Activated effector memory CD4-positive, alpha-beta T cell treated with Interleukin-2 at 50 U/mL for 16 hours (primary cell): ENCODE data around the gene PRICKLE4.
A peak's percentile ranks its signal among the peaks of the same experiment; 100 is the strongest.

Source experiments
- DNase-seq: peaks from one replicate; pipeline ENCODE4 v3.0.0-alpha.2; 2020

Gene PRICKLE4

GRCh38 chr6:41775293-41775882 lies 5.2 kb upstream of the PRICKLE4 start:
- DNase-seq: no peak

DNA sequence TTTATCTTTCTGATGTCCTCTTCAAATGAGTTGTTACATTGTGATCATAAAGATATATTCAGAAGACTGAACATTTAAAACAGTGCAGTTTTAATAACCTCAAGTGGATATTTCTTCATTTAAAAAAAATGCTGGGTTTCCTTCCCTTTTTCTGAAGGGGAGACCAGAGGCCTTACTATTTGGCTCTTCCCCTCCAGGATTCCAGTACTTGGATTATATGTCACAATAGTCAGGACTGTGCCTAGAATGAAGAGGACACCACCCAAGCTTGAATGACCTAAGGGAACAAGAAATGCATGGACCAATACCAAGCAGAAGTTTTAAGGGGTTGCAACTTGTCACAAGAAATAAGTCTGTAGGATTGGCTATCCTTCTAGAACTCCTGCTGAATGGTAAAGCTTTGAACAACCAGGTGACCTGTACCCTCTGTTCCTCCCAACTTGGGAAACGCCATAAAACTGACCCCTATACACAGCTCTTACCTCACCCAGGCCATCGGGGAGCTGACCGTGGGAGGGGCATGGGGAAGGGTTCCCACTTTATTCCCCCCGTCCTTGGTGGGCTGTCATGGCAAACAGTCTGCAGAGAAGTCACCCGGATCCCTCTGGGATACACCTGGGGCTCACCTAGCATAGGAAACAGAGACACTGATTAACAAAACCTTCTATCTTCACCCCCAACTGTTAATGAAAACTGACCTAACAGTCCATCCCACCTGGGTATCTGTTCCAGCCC lies 2.9 kb upstream of the PRICKLE4 start:
- no peak for DNase-seq

- no peak for DNase-seq
These were observed 1.7 kb upstream of the PRICKLE4 start for GRCh38 chr6:41778895-41779294.

DNA sequence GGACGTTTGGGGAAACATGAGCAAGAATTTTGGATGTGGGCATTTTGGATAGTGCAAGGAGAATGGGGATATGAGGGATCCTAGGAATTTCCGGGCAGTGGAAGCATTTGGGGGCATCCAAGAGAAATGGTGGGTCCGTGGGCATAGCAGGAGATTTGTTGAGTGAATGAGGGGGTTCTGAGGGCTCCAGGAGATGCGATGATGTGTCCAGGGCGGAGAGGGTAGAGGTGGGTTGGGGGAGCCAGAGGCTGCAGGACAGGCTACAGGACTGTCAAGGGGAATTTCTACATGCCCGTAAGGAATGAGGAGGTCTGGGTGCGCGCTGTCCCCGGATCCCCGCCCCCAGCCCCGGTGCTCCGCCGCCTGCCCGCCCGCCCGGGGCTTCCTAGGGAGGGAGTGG lies 1.2 kb upstream of the PRICKLE4 start:
- no peak for DNase-seq

DNA sequence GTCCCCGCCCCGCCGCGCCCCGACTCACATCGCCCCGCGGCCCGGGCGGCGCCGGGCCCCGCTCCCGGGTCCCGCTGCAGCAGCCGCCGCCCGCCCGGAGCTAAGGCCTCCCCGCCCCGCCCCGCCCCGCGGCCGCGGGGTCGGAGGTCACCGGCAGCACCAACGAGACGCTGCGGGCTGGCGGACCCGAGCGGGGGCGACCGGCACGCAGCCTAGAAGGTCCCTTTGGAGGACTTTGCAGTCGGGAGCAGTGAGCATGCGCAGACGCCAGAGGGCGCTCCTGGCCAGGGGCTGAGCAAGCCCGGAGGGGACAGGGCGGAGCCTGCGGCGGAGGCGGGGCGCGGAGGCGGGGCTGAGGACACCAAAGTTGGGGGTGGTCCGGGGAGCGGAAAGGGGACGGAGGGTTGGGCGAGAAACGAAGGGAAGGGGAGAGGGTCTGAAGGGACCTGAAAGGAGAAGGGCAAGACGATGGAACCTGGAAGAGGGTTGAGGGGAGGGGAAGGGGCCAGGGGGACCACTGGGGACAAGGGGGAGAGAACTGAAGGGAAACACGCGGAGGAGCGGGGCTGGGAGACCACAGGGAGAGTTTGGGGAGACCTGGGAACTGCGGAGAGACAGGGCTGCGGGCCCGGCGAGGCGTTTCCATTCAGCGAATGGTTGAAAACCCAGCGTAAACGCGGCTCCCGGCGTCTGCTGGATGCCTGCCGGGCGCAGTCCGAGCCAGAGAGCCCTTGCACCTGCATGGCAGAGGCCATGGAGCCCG lies 613 bp upstream of the PRICKLE4 start, which contains the start of gene FRS3:
TSS of gene FRS3 (minus strand) at position 113 of the 763 bp plus-strand sequence. CDS start 2,913 bp downstream, outside the sequence.
- peak; percentile 97 for DNase-seq

DNA sequence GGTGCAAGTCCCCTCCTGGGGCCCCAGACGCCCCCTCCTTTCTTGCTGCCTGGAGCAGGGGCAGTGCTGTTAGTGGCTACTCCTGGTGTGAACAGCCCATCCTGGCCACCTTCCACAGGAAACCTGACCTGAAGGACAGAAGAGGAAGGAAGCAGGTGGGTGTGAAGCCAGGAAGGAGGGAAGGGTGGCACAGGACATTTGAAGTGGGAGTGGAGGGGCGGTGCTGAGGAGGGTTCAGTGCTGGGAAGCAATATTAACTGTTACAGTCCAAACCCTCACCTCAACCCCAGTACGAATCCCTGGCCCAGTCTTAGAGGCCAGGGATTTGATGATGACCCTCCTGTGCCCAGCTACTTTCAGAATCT lies 766 bp downstream of the PRICKLE4 start:
- DNase-seq: no peak

DNA sequence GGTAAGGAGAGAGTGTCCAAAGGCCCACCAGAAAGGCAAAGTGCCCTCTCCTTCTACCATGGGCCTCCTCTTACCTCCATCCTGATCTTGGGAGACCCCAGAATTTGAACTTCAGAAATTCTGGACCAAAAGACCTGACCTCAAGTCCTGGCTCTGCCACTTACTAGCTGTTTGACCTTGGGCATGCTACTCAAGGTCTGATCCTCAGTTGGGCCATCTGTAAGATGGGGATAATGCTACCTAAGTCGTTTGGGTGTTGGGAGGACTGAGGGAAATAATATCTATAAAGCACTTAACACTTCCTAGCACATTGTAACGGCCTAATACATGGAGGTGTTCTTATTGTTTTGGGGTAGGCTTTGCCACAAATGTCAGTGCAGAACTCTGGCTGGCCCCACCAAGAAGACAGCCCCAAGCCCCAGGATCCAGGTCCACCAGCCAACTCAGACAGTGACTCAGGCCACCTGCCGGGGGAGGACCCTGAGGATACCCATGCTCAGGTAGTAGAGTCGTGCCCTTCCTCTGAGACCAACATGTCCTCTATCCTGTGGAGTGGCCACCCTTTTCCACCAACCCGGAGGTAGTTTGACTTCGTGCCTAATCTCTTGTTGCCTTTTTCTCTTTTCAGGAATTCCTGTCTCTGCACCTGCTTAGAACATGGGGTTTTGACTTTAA lies 2.7 kb downstream of the PRICKLE4 start:
- no peak for DNase-seq

- DNase-seq: no peak
These were observed 4.1 kb downstream of the PRICKLE4 start for GRCh38 chr6:41784581-41785171.

GRCh38 chr6:41785254-41785653 lies 4.7 kb downstream of the PRICKLE4 start:
- no peak for DNase-seq

GRCh38 chr6:41785689-41786450 lies 5.3 kb downstream of the PRICKLE4 start:
- DNase-seq: no peak

DNA sequence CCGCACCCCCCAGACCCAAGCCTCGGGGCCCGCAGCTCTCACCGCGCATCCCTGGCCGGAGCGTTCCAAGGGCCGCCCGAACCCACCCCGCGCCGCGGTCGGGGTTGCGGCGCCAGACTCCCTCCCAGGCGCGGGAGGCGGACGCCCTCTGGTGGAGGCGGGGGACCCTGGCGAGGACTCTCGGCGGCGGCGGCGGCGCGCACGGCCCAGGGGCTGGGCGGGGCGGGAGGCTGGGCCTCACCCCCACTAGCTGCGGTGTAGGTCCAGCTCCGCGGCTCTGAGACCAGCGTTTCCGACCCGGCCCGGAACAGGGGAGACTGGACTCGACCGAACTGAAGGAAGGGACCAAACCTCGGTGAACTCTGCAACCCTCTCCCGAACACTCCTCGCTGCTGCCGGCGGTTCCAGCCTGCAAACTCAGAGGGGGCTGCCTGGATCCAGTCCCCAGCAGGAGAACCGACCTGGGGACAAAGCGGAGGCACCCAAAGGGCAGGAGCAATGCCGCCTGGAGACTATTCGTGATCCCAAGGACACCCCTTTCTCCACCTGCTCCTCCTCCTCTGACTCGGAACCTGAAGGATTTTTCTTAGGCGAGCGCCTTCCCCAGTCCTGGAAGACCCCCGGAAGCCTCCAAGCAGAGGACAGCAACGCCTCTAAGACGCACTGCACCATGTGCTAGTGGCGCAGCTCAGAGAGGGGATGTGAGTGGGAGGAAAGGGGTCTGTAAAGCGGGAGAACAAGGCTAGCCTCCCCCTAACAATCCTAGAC lies 6.1 kb downstream of the PRICKLE4 start:
- peak; percentile 83 for DNase-seq

GRCh38 chr6:41787219-41787917 lies 6.8 kb downstream of the PRICKLE4 start, which contains the start of gene TOMM6:
TOMM6 (plus strand) TSS chr6:41787694; CDS start chr6:41787698, 4 bp downstream.
- DNase-seq: peak; percentile 92

GRCh38 chr6:41789390-41789724 lies 8.8 kb downstream of the PRICKLE4 start:
- no peak for DNase-seq

GRCh38 chr6:41790045-41790444 lies 9.5 kb downstream of the PRICKLE4 start:
- DNase-seq: no peak

GRCh38 chr6:41791305-41791704 lies 10.7 kb downstream of the PRICKLE4 start:
- no peak for DNase-seq

DNA sequence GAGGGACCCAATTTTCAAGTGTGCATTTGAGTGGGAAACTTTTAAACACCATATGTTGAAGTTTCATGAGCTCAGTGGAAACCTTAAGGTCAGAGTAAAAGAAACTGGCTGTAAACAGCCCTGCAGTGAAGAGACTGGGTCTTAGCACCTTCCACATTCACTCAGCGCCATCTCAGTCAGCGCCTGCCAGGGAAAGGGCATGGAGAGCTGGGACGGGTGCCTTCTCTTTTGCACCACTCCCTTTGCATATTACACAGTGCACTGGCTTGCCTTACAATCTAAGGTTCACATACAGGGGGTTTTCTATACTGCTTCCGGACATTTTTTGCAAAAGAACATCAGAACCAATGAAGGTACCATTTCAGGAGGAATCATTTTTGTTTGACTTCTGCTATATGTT lies 11.4 kb downstream of the PRICKLE4 start:
- no peak for DNase-seq

GRCh38 chr6:41796474-41796873 lies 15.9 kb downstream of the PRICKLE4 start:
- DNase-seq: no peak

- DNase-seq: no peak
These were observed 18.4 kb downstream of the PRICKLE4 start for GRCh38 chr6:41798901-41799558.

DNA sequence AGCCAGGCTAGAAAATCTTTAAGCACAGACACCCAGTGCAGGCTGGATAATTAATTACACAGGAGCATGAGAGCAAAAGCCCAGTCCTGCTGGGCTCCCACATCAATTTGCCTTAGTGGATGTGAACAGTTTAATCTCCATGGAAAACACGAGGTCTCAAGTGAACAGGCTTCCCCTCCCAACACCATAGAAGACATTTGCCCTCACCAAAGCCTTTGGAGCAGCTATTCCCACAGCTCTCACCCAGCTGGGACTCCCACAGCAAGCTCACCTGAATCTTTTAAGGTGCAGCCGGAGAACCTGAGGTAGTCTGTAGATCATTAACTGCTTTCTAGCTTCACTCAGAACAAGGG lies 19.0 kb downstream of the PRICKLE4 start:
- DNase-seq: no peak

DNA sequence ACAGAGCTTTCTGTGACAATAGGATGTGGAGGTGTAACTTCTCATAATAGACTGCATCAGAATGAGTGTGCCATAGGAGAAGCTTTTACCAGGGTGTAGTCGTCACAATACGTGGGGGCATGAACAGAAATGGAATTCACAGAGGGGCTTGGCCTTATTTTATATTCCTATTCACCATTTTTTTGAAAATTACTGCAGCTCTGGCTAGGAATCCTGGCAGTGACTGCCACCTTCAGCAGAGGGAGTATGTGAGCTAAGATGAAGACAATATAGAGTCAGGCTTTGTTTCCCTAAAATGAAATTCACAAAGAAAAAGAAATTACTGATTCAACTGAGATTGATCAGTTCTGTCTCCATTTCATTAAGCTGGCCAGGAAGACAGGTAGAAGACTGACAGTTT lies 20.8 kb downstream of the PRICKLE4 start:
- no peak for DNase-seq
